Ovary (tissue), 9 donors: ENCODE results near the gene TRABD2B. TPM values are rescaled to one million over a fixed set of nuclear protein-coding genes. Genes with fewer than 3 reads are reported as not detected.

ENCODE experiments used
- DNase-seq, 5 donors: peaks; one replicate each; pipeline ENCODE4 v3.0.0-alpha.2; 2019 to 2020
- H3K27ac ChIP-seq, 2 donors: fragments of 200-600 bp; one replicate each; pipeline versions ENCODE4 v1.5.1 to v1.8.0; 2019 to 2022
- H3K27me3 ChIP-seq: fragments of 200-600 bp; one replicate; pipeline ENCODE4 v1.8.0; 2022
- H3K36me3 ChIP-seq: fragments of 200-600 bp; sonication (generic); one replicate; pipeline ENCODE4 v1.5.1; 2019
- H3K4me1 ChIP-seq: one replicate; pipeline ENCODE4 v1.8.1; 2013; ENCODE audit warnings: mild to moderate bottlenecking, moderate library complexity; ENCODE audit not compliant: insufficient read depth
- H3K4me3 ChIP-seq: fragments of 200-600 bp; sonication (generic); one replicate; pipeline ENCODE4 v1.5.1; 2017
- H3K9me3 ChIP-seq, 2 donors: fragments of 200-600 bp in 1 of 2; sonication (generic) in 1 of 2; one replicate each; pipeline versions ENCODE4 v1.5.1 to v1.8.1; 2013 to 2019; ENCODE audit warnings: mild to moderate bottlenecking in 1 of 2, moderate library complexity in 1 of 2
- EP300 ChIP-seq: sonication (generic); formaldehyde crosslinking; IDR thresholded peaks from one replicate; pipeline ENCODE4 v1.6.1; 2017; ENCODE audit warnings: antibody characterized with exemption
- POLR2A ChIP-seq: fragments of 450-650 bp; IDR thresholded peaks from one replicate; pipeline ENCODE4 v1.6.1; 2017; ENCODE audit warnings: antibody characterized with exemption, mild to moderate bottlenecking, moderate library complexity
- WGBS, 3 donors: extraction: QIAGEN DNeasy Blood & Tissue Kit in 1 of 3; methylation state at CpG; one replicate each; pipeline versions ENCODE4 v1.1.5 to v1.1.7; 2013 to 2017; 5-methylcytosine and 5-hydroxymethylcytosine counted together
- intact Hi-C, 4 donors: fragments of 100-400 bp; cut with DNase I; formaldehyde crosslinking; loops; one replicate each; pipeline versions ENCODE4 v1.11.0 to v1.15.1; 2022 to 2023
- polyA plus RNA-seq, 2 donors: library from polyadenylated mRNA; stranded (reverse); fragments of 200-250 nt in 1 of 2; fragments of 350-450 nt in 1 of 2; fragmentation: Illumina TruSeq in 1 of 2; extraction: RNeasy Lipid Tissue Mini Kit (QIAGEN cat#74804) in 1 of 2; gene quantifications; one replicate each; pipeline ENCODE4 v1.2.3, GENCODE V29; 2013 to 2014
- total RNA-seq, 7 donors: library from RNA; depleted of rRNA in 2 of 7; stranded (reverse); fragments of >200 nt in 2 of 7; fragmentation: NEBNext Ultra II Directional in 3 of 7; extraction: Animal tissue kit (Norgen Biotek cat#: 25700) in 3 of 7; gene quantifications; one replicate each; pipeline versions ENCODE4 v1.1.0 to v1.2.4, GENCODE V29; 2016 to 2023
- TF ChIP-seq, protein P1 (sequence below), 3 donors: fragments of 450-650 bp in 2 of 3; fragments of 200-600 bp in 1 of 3; IDR thresholded peaks; one replicate each; pipeline versions ENCODE4 v1.5.1 to v1.8.0; 2016 to 2022; ENCODE audit warnings: antibody characterized with exemption in 3 of 3, mild to moderate bottlenecking in 1 of 3
- donor health status: DM: no; HTN: no; CAD: no; lungs with moderate emphysema.
- donor health status: DM: no; HTN: no; CAD: no.
- donor health status: Bipolar disorder and iron deficiency.
- donor health status: DM: yes; HTN: yes; CAD: no.
- donor health status: DM: no; HTN: no; CAD: no.
- donor health status: DM: yes; HTN: yes; CAD: no.

Gene TRABD2B
- total and polyA plus RNA-seq, 9 donors: 0.18 to 1.6 (median 0.52) TPM

DNA sequence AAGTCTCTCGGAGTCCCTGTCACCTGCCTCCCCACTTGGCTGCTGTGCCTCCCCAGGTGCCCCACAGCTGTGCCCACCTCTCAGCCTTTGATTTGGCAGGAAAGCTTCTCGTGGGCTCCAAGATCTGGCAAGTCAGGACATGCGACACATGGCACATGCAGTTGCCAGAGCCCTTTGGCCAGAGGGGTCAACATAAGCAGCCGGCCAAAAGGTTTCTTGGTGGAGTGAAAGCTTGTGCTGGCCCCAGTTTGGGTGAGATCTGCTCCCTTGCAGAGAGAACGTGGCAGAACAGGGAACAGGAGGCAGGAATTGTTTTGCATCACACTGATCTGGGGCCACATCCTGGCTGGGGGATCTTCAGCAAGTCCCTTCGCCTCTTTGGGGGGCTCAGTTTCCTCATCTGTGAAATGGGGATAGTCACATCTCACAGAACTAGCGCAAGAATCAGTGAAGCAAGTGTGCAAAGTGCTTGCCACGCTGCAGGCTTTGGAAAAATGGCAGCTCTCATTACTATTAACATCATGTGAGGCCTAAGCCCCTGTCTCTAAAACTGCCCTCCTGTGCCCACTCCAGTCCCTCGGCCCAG, 232.6 kb downstream of the TRABD2B start:
- Histone ChIP-seq H3K4me1 (no peaks in the 10 kb centered on the region), H3K27ac (no peak overlapping the region), H3K27me3 (no peaks in the 10 kb centered on the region), H3K4me3 (no peak overlapping the region), H3K36me3 (no peaks in the 10 kb centered on the region), H3K9me3 (no peaks in the 10 kb centered on the region)
- peak in 1 of 5 donors; percentile 18 for DNase-seq
- 88 to 96% (median 92%) methylated on average over 9 of the region's 9 CpGs for WGBS, 3 donors
- TF ChIP-seq POLR2A (no peak), EP300 (no peak)
- TF ChIP-seq, protein P1, sequence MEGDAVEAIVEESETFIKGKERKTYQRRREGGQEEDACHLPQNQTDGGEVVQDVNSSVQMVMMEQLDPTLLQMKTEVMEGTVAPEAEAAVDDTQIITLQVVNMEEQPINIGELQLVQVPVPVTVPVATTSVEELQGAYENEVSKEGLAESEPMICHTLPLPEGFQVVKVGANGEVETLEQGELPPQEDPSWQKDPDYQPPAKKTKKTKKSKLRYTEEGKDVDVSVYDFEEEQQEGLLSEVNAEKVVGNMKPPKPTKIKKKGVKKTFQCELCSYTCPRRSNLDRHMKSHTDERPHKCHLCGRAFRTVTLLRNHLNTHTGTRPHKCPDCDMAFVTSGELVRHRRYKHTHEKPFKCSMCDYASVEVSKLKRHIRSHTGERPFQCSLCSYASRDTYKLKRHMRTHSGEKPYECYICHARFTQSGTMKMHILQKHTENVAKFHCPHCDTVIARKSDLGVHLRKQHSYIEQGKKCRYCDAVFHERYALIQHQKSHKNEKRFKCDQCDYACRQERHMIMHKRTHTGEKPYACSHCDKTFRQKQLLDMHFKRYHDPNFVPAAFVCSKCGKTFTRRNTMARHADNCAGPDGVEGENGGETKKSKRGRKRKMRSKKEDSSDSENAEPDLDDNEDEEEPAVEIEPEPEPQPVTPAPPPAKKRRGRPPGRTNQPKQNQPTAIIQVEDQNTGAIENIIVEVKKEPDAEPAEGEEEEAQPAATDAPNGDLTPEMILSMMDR (IDR thresholded peaks at IDR 0.05): no peak
- intact Hi-C loops: no loop called here

DNA sequence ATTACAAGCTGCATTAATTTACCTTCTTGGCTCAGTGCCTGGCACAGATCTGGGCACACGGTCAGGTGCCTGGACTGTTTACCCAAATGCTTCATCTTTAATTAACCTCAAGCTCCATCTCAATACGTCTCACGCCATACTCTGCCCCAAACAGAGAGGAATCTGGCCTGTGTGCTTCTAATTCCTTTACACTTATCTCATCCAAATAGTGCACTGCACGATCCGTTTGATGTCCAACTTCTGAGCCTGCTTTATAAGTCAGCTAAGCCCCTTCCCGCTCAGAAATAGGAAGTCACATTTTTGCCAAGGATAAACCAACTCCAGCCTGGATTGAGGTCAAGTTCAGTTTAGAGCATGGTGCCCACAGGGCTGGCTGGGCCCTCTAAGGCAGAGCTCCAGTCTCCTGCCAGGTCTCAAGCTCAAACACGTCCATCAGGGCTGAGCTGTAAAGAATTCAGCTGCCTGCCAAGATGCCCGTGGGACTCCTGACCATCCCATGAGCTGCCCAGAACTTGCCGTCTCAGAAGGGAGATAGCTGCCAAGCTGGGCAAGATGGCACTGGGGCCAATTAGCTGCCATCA, 233.5 kb downstream of the TRABD2B start:
- H3K27me3 ChIP-seq: no peaks in the 10 kb centered on the region
- TF ChIP-seq, protein P1 (IDR thresholded peaks at IDR 0.05): no peak
- TF ChIP-seq EP300 (no peak), POLR2A (no peak)
- H3K4me1 ChIP-seq: no peaks in the 10 kb centered on the region
- H3K36me3 ChIP-seq: no peaks in the 10 kb centered on the region
- H3K27ac ChIP-seq: no peak overlapping the region
- intact Hi-C loops: no loop called here
- WGBS, 3 donors: 52 to 57% (median 56%) methylated on average over 9 of the region's 9 CpGs
- peak in 1 of 5 donors; percentile 8 for DNase-seq
- H3K9me3 ChIP-seq: no peaks in the 10 kb centered on the region
- H3K4me3 ChIP-seq: no peak overlapping the region

DNA sequence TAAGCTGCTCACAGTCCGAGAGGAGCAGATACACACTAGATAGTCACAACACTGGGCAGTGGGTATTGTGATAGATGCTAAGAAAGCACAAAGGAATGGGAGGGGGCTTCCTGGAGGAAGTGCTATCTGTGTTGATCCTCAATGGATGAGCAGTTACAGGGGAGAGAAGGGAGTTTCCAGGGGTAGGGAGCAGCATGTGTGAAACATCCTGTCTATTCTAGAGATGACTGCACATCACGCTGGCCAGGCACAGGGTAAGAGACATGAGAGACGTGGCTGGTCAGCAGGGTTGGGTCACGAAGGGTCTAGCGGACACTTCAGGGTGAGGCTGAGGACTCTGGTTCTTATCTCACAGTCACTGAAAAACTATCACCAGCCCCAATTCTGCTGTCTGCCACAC, 235.2 kb downstream of the TRABD2B start:
- H3K4me1 ChIP-seq: no peaks in the 10 kb centered on the region
- H3K27me3 ChIP-seq: no peaks in the 10 kb centered on the region
- intact Hi-C loops: no loop called here
- no peak overlapping the region for H3K27ac ChIP-seq
- TF ChIP-seq EP300 (no peak), POLR2A (no peak)
- TF ChIP-seq, protein P1 (IDR thresholded peaks at IDR 0.05): no peak
- no peaks in the 10 kb centered on the region for H3K9me3 ChIP-seq
- WGBS, 3 donors: 73 to 86% (median 84%) methylated on average over 5 of the region's 5 CpGs
- no peaks in the 10 kb centered on the region for H3K36me3 ChIP-seq
- H3K4me3 ChIP-seq: no peak overlapping the region
- DNase-seq: peak in 1 of 5 donors; percentile 7

DNA sequence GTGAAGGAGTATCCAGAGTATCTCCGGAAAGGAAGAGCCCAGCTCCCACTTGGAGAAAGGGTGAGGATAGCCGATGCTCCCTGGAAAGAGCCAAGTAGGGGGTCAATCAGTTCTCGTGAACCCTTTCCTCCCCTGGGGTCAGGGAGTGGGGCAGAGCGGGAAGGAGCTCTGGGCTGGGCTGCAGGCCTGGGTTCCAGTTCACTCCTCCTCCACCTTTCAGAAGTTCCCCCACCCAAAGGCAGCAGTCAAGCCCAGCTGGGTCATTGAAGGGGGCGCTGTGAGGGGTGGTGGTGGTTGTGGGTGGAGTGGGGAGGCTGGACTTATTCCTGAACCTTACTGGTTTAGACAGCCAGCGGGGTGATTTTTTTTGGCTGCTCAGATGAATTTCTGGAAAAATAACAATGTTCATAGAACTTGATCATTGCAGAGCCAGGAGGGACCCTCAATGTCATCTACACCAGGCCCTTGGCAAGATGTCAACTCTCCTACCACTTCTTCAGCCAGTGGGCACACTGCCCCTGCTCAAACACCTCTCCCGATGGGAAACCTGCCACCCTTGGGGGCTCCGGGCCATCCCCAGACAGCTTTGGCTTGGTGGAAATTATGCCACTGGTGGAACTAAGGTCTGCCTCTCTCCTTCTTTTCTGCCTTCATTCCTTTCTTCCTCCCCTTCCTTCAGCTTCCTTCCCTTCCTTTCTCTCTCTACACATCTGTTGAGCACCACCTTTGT, 235.8 kb downstream of the TRABD2B start:
- WGBS, 3 donors: 63 to 83% (median 69%) methylated on average over 8 of the region's 8 CpGs
- H3K27ac ChIP-seq: no peak overlapping the region
- peak in 1 of 5 donors; percentile 3 for DNase-seq

More for the DNA sequence above, 235.8 kb downstream of the TRABD2B start:
- H3K9me3 ChIP-seq: no peaks in the 10 kb centered on the region
- no peak overlapping the region for H3K4me3 ChIP-seq
- H3K36me3 ChIP-seq: no peaks in the 10 kb centered on the region
- no peaks in the 10 kb centered on the region for H3K27me3 ChIP-seq
- TF ChIP-seq POLR2A: no peak
- no peak for TF ChIP-seq EP300
- TF ChIP-seq, protein P1 (IDR thresholded peaks at IDR 0.05): no peak
- intact Hi-C loops: no loop called here
- H3K4me1 ChIP-seq: no peaks in the 10 kb centered on the region
